Stomach (tissue), 4 donors: ENCODE measurements around the gene CEP78.

Experiments
- POLR2A ChIP-seq, 4 donors: fragments of 450-650 bp; IDR thresholded peaks; one replicate each; pipeline ENCODE4 v1.6.1; 2016; ENCODE audit warnings: antibody characterized with exemption in 4 of 4, control low read depth in 2 of 4, mild to moderate bottlenecking in 1 of 4, moderate library complexity in 1 of 4
- TF ChIP-seq, protein P1 (sequence below), 7 experiments: fragments of 450-650 bp in 4 of 7; fragments of 200-600 bp in 3 of 7; sonication (generic) in 3 of 7; IDR thresholded peaks; one replicate each; pipeline ENCODE4 v1.5.1; 2016 to 2019; ENCODE audit warnings: antibody characterized with exemption in 7 of 7, control low read depth in 2 of 7, mild to moderate bottlenecking in 1 of 7

DNA sequence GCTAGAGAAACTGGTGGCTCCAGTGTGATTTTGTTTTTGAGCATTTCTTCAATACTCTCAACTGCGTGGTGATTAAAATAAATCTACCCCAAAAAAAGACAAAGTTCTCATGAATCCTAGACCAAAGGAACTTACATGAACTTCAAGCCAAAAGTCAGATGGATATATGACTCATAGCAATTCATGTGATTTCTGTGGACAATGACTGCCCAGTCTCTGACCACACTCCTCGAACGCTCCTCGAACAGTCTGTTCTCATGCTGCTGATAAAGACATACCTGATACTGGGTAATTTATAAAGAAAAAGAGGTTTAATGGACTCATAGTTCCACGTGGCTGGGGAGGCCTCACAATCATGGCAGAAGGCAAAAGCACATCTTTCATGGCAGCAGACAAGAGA lies 46.4 kb upstream of the CEP78 start:
- TF ChIP-seq, protein P1, sequence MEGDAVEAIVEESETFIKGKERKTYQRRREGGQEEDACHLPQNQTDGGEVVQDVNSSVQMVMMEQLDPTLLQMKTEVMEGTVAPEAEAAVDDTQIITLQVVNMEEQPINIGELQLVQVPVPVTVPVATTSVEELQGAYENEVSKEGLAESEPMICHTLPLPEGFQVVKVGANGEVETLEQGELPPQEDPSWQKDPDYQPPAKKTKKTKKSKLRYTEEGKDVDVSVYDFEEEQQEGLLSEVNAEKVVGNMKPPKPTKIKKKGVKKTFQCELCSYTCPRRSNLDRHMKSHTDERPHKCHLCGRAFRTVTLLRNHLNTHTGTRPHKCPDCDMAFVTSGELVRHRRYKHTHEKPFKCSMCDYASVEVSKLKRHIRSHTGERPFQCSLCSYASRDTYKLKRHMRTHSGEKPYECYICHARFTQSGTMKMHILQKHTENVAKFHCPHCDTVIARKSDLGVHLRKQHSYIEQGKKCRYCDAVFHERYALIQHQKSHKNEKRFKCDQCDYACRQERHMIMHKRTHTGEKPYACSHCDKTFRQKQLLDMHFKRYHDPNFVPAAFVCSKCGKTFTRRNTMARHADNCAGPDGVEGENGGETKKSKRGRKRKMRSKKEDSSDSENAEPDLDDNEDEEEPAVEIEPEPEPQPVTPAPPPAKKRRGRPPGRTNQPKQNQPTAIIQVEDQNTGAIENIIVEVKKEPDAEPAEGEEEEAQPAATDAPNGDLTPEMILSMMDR (IDR thresholded peaks at IDR 0.05), result no peak
- no peak for TF ChIP-seq POLR2A (IDR thresholded peaks at IDR 0.05)
